UCSD-AML1 (cell line): ENCODE measurements around the gene THSD4.
"Not testable (repeated sequence)": the region's sequence is repeated elsewhere in the genome, so short reads cannot be mapped to it uniquely, and the experiment has no call there.

ENCODE experiments used
- DNase-seq: peaks from one replicate; lab custom pipeline; 2025; ENCODE audit not compliant: unreplicated experiment; lab: John Stamatoyannopoulos, UW

Gene THSD4

DNA sequence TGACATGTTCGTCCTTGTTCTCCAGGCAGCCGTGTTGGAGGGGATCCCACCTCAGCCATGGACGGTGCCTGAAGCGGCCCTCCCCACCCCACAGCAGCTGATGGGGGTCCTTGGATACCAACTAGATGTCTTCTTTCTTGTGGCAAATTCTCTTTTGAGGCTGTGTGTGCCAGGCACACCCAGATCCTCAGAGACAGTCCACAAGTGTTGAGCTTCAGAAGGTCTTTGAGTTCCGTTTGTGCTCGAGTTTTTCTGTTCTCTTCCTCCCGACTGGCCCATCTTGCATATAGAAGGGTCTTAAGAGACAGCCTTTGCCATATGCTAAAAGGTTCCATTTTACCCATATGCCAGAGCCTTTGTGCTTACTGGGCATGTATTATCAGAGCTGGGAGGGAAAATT lies 227.4 kb downstream of the THSD4 start:
- DNase-seq = no peak

DNA sequence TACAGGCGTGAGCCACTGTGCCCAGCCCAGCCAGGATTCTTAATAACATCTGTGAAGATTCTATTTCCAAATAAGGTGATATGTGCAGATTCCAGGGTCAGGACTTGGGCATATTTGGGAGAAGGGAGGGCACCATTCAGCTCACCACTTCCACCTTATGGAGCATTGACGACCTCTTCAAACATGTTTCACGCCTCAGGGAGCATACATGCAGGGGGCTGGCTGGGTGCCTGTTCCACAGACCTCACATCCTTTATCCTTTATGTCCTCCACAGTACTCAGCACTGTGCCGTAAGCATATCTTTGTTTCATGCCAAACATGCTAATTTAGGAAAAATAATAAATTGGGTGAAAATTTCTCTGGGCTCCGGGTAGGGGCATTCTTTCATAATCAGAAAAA lies 229.0 kb downstream of the THSD4 start:
- no peak for DNase-seq

DNA sequence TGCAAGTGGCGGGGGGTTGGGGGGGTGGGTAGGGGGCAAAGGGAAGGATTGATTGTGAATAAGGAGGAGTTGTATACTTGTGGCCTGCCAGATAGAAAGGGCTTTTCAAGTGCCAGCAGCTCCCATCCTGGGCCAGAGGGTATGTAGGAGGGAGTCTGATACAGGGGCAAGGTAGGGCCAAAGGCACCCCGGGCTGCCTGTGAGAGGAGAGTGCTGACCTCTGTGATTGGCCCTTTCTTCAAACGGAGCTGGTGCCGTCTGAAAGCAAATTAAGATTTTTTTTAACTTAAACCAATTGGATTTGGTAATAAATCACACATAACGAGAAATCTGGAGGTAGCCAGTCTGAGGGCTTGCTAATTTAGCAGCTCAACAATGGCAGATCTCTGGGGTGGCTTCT lies 229.9 kb downstream of the THSD4 start:
- DNase-seq = no peak

- DNase-seq = no peak
These were observed 231.2 kb downstream of the THSD4 start for GRCh38 chr15:71346464-71346863.

DNA sequence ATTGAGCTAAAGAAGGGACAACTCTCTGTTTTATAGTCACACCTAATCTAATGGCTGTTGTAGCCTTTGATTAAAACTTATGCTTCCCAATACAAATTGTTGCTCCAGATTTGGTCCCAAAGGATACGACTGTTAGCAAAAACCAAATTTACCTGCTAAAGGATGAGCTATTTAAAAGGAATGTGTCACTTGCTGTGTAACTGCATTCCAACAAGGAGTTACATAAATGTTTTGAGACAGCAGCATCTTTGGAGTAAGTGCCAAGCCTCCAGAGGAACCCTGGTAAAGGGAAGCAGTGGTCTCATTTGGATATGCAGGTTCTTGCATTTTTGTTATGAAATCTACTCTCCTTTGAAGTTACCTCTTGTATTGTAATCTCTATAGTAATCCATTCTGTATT lies 233.3 kb downstream of the THSD4 start:
- DNase-seq = no peak

GRCh38 chr15:71349336-71349735 lies 234.1 kb downstream of the THSD4 start:
- no peak for DNase-seq

DNA sequence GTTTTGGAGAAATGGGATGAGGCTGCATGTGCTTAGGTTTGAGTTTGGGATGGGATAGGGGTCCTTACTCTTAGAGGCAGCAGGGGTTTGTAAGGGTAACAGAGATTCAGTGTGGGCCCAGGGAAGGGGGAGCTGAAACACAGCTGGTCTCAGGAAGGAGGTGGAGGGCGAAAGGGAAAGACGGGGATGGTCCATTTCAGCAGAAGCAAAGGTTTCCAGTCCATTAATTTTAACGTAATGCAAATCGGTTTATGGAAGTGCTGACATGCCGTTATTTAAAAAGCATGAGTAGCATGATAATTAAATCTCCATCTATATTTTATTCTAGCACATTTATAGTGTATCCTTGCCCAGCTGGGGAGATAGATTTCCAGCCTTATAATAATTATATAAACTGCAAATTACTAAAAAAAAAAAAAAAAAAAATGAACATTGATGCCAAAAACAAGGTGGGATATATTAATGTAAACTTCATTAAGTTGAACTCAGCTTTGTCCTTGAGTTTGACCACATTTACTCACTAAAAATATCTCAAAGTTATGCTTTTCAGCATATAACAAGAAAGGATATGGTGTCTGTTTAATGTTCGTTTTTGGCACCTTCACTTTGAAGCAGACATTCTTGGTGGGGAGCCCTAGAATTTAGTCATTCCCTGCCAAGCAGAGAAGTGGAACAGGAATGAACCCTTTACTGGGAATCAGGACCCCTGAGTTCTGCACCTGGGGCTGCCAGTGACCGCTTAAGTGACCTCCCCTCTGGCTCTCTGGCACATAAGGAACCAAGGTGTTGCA lies 234.7 kb downstream of the THSD4 start:
- no peak for DNase-seq

GRCh38 chr15:71350622-71351378 lies 235.5 kb downstream of the THSD4 start:
- no peak for DNase-seq

DNA sequence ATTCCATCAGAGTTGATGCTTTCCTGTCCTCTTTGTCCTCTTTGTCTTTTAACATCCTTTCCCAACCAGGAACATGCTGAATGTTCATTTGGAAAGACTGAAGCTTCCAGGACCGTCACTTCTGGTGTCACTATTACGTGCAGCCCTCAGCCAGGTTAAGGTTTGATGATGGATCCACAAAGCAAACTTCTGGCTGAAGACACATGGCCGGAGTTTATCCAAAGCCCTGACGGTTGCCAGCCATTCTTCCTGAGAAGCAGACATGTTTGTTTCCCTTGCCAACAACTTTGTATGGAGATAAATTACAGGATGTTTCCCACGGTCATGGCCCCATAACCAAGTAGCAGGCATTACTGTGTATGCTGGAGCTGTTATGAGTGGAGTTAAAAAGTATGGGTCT lies 236.9 kb downstream of the THSD4 start:
- DNase-seq = no peak

- DNase-seq = no peak
These were observed 237.5 kb downstream of the THSD4 start for GRCh38 chr15:71352765-71353164.

- no peak for DNase-seq
These were observed 237.9 kb downstream of the THSD4 start for GRCh38 chr15:71353171-71353570.

DNA sequence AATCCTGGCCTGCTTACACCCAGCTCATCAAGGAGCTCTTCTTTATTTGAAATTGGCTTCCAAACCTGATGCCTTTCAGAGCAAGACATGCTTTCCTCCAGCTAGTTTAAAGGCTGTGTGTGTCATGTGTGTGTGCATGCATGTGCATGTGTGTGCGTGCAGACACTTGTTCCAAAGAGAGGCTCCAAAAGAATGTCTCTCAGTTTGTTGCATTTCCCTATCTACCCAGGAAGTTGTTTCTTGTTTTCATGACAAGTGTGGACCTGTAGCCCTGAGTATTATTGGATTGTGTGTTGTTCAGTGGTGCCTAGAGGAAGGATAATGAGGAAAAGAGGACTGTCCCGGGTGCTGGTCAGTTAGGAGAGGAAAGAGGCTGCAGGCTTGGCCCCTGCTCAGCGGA lies 240.0 kb downstream of the THSD4 start:
- DNase-seq = no peak

GRCh38 chr15:71357321-71357732 lies 242.1 kb downstream of the THSD4 start:
- DNase-seq = no peak

- DNase-seq = no peak
These were observed 242.7 kb downstream of the THSD4 start for GRCh38 chr15:71357967-71358366.

- no peak for DNase-seq
These were observed 244.0 kb downstream of the THSD4 start for GRCh38 chr15:71359246-71359645.

DNA sequence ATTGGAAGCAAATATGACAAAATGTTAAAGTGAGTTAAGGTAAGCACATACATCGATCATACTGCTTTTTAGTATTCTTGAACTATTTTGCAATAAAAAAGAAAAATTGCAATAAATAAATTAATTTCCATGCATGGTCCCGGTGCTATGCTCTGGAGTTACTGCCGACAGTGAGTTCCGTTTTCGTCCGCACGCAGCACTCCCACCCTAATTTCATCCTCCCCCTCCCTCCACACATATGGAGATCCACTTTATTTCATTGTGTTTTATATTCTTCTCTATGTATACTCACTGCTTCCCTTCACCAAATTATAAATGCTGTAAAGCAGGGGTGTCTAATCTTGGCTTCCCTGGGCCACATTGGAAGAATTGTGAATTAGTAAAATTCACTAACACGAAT lies 247.3 kb downstream of the THSD4 start:
- DNase-seq = no peak

GRCh38 chr15:71362987-71363968 lies 248.0 kb downstream of the THSD4 start:
- no peak for DNase-seq

GRCh38 chr15:71364117-71364584 lies 248.9 kb downstream of the THSD4 start:
- no peak for DNase-seq

GRCh38 chr15:71366522-71366921 lies 251.3 kb downstream of the THSD4 start:
- DNase-seq = no peak

DNA sequence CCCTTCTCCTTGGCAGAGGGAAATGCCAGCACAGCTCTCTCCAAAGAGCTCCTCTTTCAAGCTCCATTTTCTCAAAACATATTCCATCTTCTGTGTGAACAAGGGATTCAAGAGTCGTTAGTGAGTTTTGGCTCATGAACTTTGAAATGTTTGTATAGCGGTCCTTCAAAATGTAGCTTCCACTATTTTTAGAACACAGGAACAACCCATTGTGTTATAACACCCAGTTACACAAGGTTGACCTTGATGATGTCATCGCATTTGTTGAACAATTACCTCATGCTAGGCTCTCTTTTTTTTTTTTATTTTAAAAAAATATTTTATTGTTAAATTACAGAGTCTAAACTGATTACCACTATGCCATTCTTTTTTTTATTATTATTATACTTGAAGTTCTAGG lies 251.7 kb downstream of the THSD4 start:
- DNase-seq = no peak

GRCh38 chr15:71367737-71368136 lies 252.5 kb downstream of the THSD4 start:
- not testable (repeated sequence) for DNase-seq
